Activated CD4-positive, alpha-beta T cell treated with anti-CD3 and anti-CD28 coated beads for 36 hours (primary cell): ENCODE results near the gene MED27. TPM values are rescaled to one million over a fixed set of nuclear protein-coding genes. Genes with fewer than 3 reads are reported as not detected.
"Not testable (repeated sequence)": the region's sequence is repeated elsewhere in the genome, so short reads cannot be mapped to it uniquely, and the experiment has no call there.

Experiments
- ATAC-seq: fragments of 200-7000 bp; cut with Tn5 transposase; one replicate; pipeline ENCODE4 v1.10.0; 2021; ENCODE audit warnings: mild to moderate bottlenecking, moderate library complexity
- CTCF ChIA-PET: fragments of 350-600 bp; sonication (Branson Sonifier 250); formaldehyde crosslinking; loops from one replicate; lab custom pipeline; 2021; ENCODE audit warnings: antibody characterized with exemption; lab: Charles Lee
- POLR2A ChIA-PET: fragments of 350-600 bp; sonication (Branson Sonifier 250); formaldehyde crosslinking; loops from one replicate; lab custom pipeline; 2021; ENCODE audit warnings: antibody characterized with exemption, inconsistent platforms; lab: Charles Lee
- DNase-seq: peaks from one replicate; pipeline ENCODE4 v3.0.0-alpha.2; 2020
- H3K27ac Mint-ChIP-seq: one replicate; pipeline ENCODE4 v1.8.0; 2021; ENCODE audit warnings: mixed read lengths
- H3K27me3 Mint-ChIP-seq: one replicate; pipeline ENCODE4 v1.8.0; 2021; ENCODE audit warnings: mixed read lengths
- H3K36me3 Mint-ChIP-seq: one replicate; pipeline ENCODE4 v1.8.0; 2021; ENCODE audit warnings: low read depth, mixed read lengths
- H3K4me1 Mint-ChIP-seq: one replicate; pipeline ENCODE4 v1.8.0; 2021; ENCODE audit warnings: mixed read lengths
- H3K4me3 Mint-ChIP-seq: one replicate; pipeline ENCODE4 v1.8.0; 2021; ENCODE audit warnings: mild to moderate bottlenecking, moderate library complexity, mixed read lengths
- H3K9me3 Mint-ChIP-seq: one replicate; pipeline ENCODE4 v1.8.0; 2021; ENCODE audit warnings: low read depth, mixed read lengths
- intact Hi-C, 2 experiments: fragments of 100-400 bp; cut with DNase I in 1 of 2; cut with micrococcal nuclease in 1 of 2; formaldehyde crosslinking; loops; one replicate each; pipeline versions ENCODE4 v1.14.2 to v1.15.1; 2022 to 2024; cut with DNase I, micrococcal nuclease
- total RNA-seq, 2 experiments: library from RNA; stranded (reverse); gene quantifications; one replicate each; pipeline ENCODE4 v1.2.3, GENCODE V29; 2021

MED27 gene
- total RNA-seq, 2 experiments from 2014 or later, result 29.1 to 32.5 TPM

DNA sequence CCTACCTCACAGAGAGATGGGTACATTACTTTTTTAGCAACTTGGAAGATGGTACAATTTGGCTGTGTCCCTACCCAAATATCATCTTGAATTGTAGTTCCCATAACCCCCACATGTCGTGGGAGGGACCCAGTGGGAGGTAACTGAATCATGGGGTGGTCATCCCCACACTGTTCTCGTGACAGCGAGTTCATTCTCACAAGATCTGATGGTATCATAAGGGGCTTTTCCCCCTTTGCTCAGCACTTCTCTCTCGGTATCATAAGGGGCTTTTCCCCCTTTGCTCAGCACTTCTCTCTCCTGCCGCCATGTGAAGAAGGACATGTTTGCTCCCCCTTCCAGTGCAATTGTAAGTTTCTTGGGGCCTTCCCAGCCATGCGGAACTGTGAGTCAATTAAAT lies 21.4 kb downstream of the MED27 start:
- H3K27me3 Mint-ChIP-seq, H3K4me3 Mint-ChIP-seq, H3K4me1 Mint-ChIP-seq, H3K27ac Mint-ChIP-seq, DNase-seq, ATAC-seq, CTCF ChIA-PET, intact Hi-C loops, POLR2A ChIA-PET: not testable (repeated sequence)
- H3K9me3 Mint-ChIP-seq, result peaks cover 14% of the 10 kb centered on the region
- H3K36me3 Mint-ChIP-seq, result peaks cover 34% of the 10 kb centered on the region

DNA sequence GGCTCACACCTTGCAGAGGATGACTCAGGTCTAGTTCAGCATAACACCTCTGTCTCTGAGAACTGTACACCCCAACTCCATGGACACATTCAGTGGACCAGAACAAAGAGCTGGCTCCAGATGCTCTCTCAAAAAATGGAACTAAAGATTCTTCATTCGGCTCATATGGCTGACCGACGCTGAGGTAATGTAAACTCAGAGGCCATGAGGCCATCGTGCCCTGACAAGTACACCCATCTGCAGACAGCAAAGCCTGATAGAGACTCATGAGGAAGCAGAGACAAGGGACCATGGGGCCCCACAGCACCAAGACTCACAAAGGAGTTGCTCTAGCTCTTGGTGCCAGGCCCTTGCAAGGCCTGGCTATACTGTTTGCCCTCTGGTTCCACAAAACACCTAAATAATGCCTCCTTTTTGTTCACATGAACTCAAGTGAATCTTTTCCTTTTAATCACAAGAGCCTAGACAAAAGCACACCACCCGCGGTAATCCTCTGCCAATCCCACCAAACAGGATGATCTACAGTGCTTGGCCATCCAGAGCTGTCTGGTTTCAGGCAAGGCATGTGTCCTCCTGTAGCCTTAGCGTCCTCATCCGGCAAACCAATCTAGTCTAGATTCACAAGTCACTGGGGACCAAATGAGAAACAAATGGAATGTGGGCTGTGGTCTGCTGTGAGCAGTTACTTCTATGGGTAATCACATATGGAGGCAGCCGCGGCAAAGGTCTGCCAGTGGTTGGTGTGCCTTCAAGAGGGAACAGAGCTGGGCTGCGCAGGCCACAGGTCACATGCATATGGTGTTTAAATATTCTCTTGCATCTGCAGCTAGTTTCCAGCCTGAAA lies 22.7 kb downstream of the MED27 start:
- CTCF ChIA-PET, result no interaction called here
- Mint-ChIP-seq H3K4me3 (no peak overlapping the region), H3K36me3 (peaks cover 34% of the 10 kb centered on the region), H3K27me3 (no peaks in the 10 kb centered on the region), H3K4me1 (peaks cover 8% of the 10 kb centered on the region), H3K9me3 (peaks cover 14% of the 10 kb centered on the region), H3K27ac (no peak overlapping the region)
- ATAC-seq (no peak), DNase-seq (no peak)
- intact Hi-C loops, result no loop called here
- POLR2A ChIA-PET, result no interaction called here

DNA sequence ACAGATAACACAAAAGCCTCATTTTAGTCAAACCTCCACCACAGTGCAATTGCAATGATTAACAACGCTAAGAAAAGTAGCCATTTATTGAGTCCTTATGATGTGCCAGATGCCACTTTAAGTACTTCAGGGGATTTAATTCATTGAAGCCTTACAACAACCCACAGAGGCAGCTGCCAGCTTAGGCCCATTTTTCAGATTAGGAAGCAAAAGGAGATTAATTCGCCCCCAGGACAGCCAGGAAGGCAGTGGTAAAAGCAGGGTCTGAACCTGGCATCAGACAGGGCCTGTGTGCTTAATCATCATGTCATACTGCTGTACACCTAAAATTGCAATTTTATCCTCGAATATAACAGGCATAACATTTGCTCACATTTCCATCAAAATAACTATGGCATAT lies 23.9 kb downstream of the MED27 start:
- no peaks in the 10 kb centered on the region for H3K27me3 Mint-ChIP-seq
- no peak for DNase-seq
- ATAC-seq, result no peak
- CTCF ChIA-PET, result no interaction called here
- no peak overlapping the region for H3K4me3 Mint-ChIP-seq
- H3K4me1 Mint-ChIP-seq, result peaks cover 8% of the 10 kb centered on the region
- H3K36me3 Mint-ChIP-seq, result peaks cover 32% of the 10 kb centered on the region
- peaks cover 14% of the 10 kb centered on the region for H3K9me3 Mint-ChIP-seq
- intact Hi-C loops, result no loop called here
- H3K27ac Mint-ChIP-seq, result no peak overlapping the region
- POLR2A ChIA-PET, result no interaction called here

DNA sequence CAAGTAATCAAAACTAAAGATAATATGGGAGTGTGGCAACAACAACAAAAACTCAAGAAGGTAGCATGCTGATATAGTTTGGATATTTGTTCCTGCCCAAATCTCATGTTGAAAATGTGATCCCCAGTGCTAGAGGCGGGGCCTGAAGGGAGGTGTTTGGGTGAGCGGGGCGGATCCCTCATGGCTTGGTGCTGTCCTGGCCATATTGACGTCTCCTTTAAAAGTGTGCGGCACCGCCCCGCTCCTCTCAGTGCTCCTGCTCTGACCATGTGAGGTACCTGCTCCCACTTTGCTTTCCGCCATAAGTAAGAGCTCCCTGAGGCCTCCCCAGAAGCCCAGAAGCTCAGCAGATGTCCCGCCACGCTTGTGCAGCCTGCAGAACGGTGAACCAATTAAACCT lies 25.6 kb downstream of the MED27 start:
- H3K36me3 Mint-ChIP-seq, result peaks cover 23% of the 10 kb centered on the region
- CTCF ChIA-PET, result no interaction called here
- POLR2A ChIA-PET, result no interaction called here
- peaks cover 11% of the 10 kb centered on the region for H3K9me3 Mint-ChIP-seq
- ATAC-seq, result no peak
- intact Hi-C loops, result no loop called here
- no peak overlapping the region for H3K4me3 Mint-ChIP-seq
- H3K4me1 Mint-ChIP-seq, result peaks cover 8% of the 10 kb centered on the region
- H3K27me3 Mint-ChIP-seq, result no peaks in the 10 kb centered on the region
- no peak for DNase-seq
- H3K27ac Mint-ChIP-seq, result no peak overlapping the region

DNA sequence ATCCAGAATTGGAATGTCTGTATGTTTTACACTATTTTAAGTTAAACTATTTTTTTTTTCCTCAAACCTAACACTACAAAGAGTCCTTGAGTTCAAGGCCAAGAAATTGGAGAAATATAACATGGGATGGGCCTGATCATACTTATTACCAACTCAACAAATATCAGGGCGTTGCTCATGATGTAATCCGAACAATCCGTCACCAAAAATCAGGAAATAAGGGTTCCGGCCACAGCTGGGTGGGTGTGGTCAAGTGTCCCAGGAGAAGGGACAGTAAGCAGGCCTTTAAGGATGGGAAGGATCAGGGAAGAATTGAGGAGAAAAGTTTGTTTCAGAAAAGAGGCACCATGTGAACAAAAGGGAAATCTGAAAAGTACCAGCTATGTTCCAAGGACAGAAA lies 29.8 kb downstream of the MED27 start:
- H3K36me3 Mint-ChIP-seq, result peaks cover 6% of the 10 kb centered on the region
- H3K27me3 Mint-ChIP-seq, result no peaks in the 10 kb centered on the region
- POLR2A ChIA-PET, result no interaction called here
- CTCF ChIA-PET, result no interaction called here
- H3K9me3 Mint-ChIP-seq, result no peaks in the 10 kb centered on the region
- intact Hi-C loops, result no loop called here
- H3K4me3 Mint-ChIP-seq, result no peak overlapping the region
- ATAC-seq, result no peak
- H3K27ac Mint-ChIP-seq, result no peak overlapping the region
- DNase-seq, result no peak
- peaks cover 4% of the 10 kb centered on the region for H3K4me1 Mint-ChIP-seq

DNA sequence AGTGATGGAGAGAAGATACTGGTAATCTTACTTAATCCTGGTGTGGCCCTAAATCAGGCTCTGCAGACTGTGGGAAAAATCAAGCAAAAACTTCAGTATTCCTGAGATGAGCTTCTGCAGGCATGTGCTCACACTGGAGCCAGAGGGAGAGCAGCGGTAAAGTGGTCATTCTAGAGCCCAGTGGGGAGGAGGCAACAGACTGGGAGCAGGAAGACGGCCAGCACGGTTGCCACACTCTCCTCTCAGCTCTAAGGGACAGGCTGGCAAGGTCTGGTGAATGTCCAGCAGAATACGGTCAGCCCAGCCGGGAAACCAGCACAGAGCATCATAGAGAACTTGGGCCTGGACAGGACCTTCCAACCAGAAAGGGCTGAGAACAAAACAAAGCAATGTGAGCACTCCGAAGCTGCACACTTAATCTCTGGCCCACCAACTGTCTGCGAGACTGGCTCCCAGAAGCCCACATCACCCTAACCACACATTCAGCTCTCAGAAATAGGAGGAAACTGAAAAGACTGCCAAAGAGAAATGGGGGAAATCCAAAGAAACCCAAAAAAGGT lies 30.3 kb downstream of the MED27 start:
- H3K36me3 Mint-ChIP-seq, result peaks cover 6% of the 10 kb centered on the region
- H3K4me3 Mint-ChIP-seq, result no peak overlapping the region
- H3K9me3 Mint-ChIP-seq, result no peaks in the 10 kb centered on the region
- ChIA-PET POLR2A (no interaction called here), CTCF (no interaction called here)
- DNase-seq (no peak), ATAC-seq (no peak)
- intact Hi-C loops, result no loop called here
- no peaks in the 10 kb centered on the region for H3K27me3 Mint-ChIP-seq
- H3K27ac Mint-ChIP-seq, result no peak overlapping the region
- peaks cover 4% of the 10 kb centered on the region for H3K4me1 Mint-ChIP-seq

DNA sequence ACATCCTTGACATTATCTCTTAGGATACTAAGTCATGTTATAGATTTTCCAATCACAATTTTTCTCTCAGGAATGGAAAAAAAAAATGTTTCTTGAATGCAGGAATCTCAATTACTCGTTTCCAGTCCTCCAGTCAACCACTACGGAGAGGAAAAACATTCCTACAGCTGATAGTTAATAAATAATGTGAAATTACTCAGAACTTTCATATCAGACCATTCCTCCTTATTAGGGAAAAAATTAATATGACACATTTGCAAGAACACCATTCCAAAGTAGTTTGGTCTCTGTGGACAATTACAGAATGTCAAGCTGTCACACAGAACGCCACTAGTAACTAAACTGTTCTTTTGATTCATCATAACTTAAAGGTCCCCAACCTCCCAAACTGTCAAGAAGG lies 31.5 kb downstream of the MED27 start:
- ChIA-PET CTCF (interaction anchor here (0.8 kb wide), 1 partner anchor 121 kb away, joined by 3 read pairs; no protein-coding TSS in a partner anchor), POLR2A (no interaction called here)
- Mint-ChIP-seq H3K36me3 (peaks cover 6% of the 10 kb centered on the region), H3K4me3 (no peak overlapping the region), H3K27ac (no peak overlapping the region), H3K9me3 (no peaks in the 10 kb centered on the region), H3K27me3 (no peaks in the 10 kb centered on the region), H3K4me1 (peaks cover 4% of the 10 kb centered on the region)
- no peak for ATAC-seq
- DNase-seq, result no peak
- intact Hi-C loops, result no loop called here

DNA sequence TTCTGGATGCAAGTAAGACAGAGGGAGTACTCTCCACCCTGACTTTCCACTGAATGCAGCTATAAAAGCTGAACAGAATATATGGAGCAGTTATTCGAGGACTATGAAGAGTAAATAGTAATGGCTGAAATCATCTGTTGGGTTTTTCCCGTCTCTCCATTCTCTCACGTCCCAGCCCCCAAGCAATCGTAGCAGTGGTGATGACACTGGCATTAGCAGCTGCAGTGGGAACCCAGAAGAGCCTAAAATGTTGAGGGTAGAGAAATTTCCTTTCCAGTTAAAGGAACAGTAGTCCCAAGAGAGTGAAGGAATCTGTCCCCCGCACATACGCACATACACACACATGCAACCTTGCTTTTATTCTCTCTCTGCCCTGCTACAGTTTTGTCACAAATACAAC lies 33.2 kb downstream of the MED27 start:
- POLR2A ChIA-PET, result no interaction called here

DNA sequence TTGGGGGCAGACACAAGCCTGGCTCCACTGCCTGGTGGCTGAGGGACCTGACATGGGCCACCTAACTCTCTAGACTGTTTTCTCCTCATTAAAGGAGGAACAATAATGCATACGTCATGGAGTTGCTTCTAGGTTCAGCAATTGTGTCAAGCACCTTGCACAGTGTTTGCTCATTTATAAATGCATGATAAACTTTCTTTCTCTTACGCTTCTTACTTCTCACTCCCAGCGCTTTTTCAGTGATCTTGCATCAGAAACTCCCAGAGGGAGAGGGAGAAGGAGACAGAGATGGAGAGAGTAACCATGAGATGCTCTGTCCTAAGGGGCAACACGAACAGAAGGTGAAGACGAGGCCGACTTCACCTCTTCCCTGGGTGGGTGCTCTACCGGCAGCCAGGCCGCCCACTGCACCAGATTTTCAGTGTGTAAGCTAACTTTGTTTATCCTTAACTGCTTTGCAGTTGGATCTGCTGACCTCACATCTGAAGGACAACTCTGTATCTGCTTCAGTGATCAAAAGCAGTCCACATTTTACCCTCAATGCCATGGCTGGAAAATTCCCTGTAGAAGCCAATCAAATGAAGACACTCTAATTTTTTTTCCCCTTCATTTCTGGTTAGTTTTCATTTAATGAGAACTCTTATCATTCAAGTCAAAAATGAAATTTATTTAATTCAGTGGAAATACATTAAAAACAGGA lies 35.3 kb downstream of the MED27 start:
- Mint-ChIP-seq H3K9me3 (no peaks in the 10 kb centered on the region), H3K27ac (no peak overlapping the region), H3K4me1 (peaks cover 2% of the 10 kb centered on the region), H3K36me3 (peaks cover 3% of the 10 kb centered on the region), H3K27me3 (no peaks in the 10 kb centered on the region), H3K4me3 (no peak overlapping the region)
- DNase-seq, result no peak
- intact Hi-C loops, result no loop called here
- ATAC-seq, result no peak
- ChIA-PET CTCF (no interaction called here), POLR2A (no interaction called here)

More for the DNA sequence above, 33.2 kb downstream of the MED27 start:
- Mint-ChIP-seq H3K27me3 (no peaks in the 10 kb centered on the region), H3K4me1 (peaks cover 2% of the 10 kb centered on the region), H3K36me3 (peaks cover 8% of the 10 kb centered on the region), H3K4me3 (no peak overlapping the region), H3K27ac (no peak overlapping the region), H3K9me3 (no peaks in the 10 kb centered on the region)
- DNase-seq (no peak), ATAC-seq (no peak)
- intact Hi-C loops, result no loop called here
- CTCF ChIA-PET, result no interaction called here

DNA sequence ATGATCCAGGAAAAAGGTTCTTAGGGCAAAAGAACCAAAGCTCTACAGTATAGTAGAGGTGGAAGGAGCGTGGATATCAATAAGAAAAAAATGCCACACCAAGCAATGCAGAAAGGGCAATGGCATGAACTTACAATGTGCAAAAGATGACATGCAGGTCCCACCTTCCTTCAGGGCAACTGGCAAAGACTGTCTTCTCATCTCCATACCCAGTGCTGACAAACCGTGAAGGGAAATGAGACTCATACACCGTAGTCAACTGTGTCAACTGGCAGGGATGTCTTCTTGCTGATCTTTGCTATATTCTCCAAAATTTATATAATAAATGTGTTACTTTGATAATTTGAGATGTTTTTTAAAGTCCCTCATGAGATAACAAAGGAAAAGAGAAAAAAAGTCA lies 36.0 kb downstream of the MED27 start:
- ChIA-PET CTCF (no interaction called here), POLR2A (no interaction called here)
- peaks cover 4% of the 10 kb centered on the region for H3K36me3 Mint-ChIP-seq
- H3K4me1 Mint-ChIP-seq, result no peaks in the 10 kb centered on the region
- DNase-seq (no peak), ATAC-seq (no peak)
- H3K9me3 Mint-ChIP-seq, result no peaks in the 10 kb centered on the region
- no peak overlapping the region for H3K4me3 Mint-ChIP-seq
- H3K27ac Mint-ChIP-seq, result no peak overlapping the region
- intact Hi-C loops, result no loop called here
- no peaks in the 10 kb centered on the region for H3K27me3 Mint-ChIP-seq

DNA sequence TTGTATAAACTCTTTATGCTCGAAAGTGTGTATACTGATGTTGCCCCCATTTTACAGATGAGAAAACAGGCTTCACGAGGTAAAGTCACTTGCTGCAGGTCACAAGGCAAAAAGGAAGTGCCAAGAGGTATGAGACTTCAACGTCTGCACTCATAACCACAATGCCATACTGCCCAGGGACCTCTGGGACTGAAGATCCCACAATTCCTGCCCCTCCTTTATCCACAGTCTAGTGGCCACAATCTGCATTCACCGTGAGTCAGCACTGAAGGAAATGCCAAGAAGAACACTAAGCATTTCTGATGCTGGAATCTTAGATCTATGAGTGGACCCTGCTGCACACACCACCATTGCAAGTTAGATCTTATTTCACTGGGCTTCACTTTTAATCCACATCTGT lies 37.3 kb downstream of the MED27 start:
- H3K4me1 Mint-ChIP-seq, result no peaks in the 10 kb centered on the region
- POLR2A ChIA-PET, result no interaction called here
- DNase-seq (no peak), ATAC-seq (no peak)
- no peaks in the 10 kb centered on the region for H3K27me3 Mint-ChIP-seq
- intact Hi-C loops, result no loop called here
- H3K9me3 Mint-ChIP-seq, result no peaks in the 10 kb centered on the region
- no peak overlapping the region for H3K4me3 Mint-ChIP-seq
- CTCF ChIA-PET, result no interaction called here
- H3K36me3 Mint-ChIP-seq, result peaks cover 4% of the 10 kb centered on the region
- no peak overlapping the region for H3K27ac Mint-ChIP-seq

DNA sequence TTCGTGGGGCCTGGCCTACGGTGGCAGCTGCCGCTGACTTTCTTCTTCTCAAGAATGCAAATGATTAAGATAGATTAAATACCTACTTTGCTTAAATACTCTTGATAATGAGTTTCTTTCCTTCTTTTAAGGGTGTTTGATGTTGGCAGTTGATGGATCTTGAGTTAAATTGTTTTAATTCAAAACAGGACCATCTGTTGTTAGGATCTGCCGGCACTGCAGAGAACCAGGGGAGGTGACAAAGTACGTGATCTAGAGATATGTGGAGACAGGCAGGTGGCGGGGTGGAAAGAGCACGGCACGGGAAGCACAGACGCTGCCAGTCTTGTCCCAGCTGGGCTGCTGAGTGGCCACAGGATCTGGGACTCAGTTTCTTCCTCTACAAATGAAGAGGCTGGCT lies 37.9 kb downstream of the MED27 start:
- H3K9me3 Mint-ChIP-seq, result no peaks in the 10 kb centered on the region
- H3K4me3 Mint-ChIP-seq, result no peak overlapping the region
- ChIA-PET POLR2A (no interaction called here), CTCF (no interaction called here)
- H3K27me3 Mint-ChIP-seq, result no peaks in the 10 kb centered on the region
- peaks cover 4% of the 10 kb centered on the region for H3K36me3 Mint-ChIP-seq
- peaks cover 2% of the 10 kb centered on the region for H3K4me1 Mint-ChIP-seq
- intact Hi-C loops, result no loop called here
- DNase-seq (no peak), ATAC-seq (no peak)
- H3K27ac Mint-ChIP-seq, result no peak overlapping the region
